ENCODE results near the gene UGT8. TPM values are rescaled to one million over a fixed set of nuclear protein-coding genes. Genes with fewer than 3 reads are reported as not detected.
A peak's percentile ranks its signal among the peaks of the same experiment; 100 is the strongest.

UGT8 gene
- total RNA-seq, 1 experiment from 2014 or later = 15.7 TPM

DNA sequence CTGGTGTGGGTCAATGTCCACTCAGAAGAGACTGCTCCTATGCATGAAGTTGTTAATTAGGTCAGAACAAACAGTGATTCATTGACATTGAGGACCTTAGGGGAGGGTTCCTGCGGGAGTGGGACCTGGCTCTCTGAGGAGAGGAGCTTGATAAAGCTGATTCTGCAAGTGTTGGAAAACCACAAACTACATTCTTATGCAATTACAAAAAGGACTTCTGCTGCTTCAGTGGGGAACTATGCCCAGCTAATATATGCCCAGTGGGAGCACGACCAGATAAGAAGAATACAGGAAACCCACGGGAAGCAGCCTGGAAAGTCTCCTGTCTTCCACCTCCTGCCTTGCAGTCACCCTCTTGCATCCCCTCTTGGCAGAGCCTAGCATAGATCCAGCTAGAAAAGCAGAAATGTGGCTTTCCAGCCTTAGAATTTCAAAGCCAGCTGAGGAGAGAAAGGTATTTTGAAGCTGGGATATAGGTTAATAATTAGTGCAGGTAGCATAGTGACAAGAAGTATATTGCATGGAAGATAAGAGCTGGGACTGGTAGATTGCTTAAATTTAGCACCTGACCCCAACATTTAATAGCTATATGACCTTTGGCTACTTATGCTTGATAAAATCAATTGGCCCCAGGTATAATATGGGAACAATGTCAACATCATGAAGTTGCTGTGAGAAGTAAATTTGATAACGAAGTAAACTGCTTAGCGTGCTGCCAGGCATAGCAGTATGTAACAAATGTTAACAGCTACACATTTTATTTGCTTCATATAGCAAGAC, 34.9 kb upstream of the UGT8 start:
- H3K27ac ChIP-seq (ENCODE audit: insufficient read length, low read depth, low read length) = no peak overlapping the region
- TF ChIP-seq, protein P1, sequence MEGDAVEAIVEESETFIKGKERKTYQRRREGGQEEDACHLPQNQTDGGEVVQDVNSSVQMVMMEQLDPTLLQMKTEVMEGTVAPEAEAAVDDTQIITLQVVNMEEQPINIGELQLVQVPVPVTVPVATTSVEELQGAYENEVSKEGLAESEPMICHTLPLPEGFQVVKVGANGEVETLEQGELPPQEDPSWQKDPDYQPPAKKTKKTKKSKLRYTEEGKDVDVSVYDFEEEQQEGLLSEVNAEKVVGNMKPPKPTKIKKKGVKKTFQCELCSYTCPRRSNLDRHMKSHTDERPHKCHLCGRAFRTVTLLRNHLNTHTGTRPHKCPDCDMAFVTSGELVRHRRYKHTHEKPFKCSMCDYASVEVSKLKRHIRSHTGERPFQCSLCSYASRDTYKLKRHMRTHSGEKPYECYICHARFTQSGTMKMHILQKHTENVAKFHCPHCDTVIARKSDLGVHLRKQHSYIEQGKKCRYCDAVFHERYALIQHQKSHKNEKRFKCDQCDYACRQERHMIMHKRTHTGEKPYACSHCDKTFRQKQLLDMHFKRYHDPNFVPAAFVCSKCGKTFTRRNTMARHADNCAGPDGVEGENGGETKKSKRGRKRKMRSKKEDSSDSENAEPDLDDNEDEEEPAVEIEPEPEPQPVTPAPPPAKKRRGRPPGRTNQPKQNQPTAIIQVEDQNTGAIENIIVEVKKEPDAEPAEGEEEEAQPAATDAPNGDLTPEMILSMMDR (conservative IDR thresholded peaks at IDR 0.05) = no peak

More for the DNA sequence above, 34.9 kb upstream of the UGT8 start:
- H3K79me1 ChIP-seq (ENCODE audit: insufficient read depth, low read depth, low read length, poor library complexity, severe bottlenecking) = no peaks in the 10 kb centered on the region
- H3K14ac ChIP-seq (ENCODE audit: insufficient read depth, low read length) = no peak overlapping the region
- Mint-ChIP-seq H3K27me3 (ENCODE audit: low read depth) (no peaks in the 10 kb centered on the region), H3K36me3 (ENCODE audit: insufficient read depth in 1 of 3, low read depth in 3 of 3) (peaks cover 17 to 22% (median 20%) of the 10 kb centered on the region in 3 experiments), H3K4me1 (peaks cover 29 to 33% of the 10 kb centered on the region in 2 experiments), H3K4me3 (no peak overlapping the region), H3K27ac (peak overlapping the region in 1 of 3 experiments; percentile 73; a peak in 4 of 7 replicates), H3K9me3 (peaks cover 18 to 29% of the 10 kb centered on the region in 2 experiments)
- no peak overlapping the region for H4K91ac ChIP-seq (ENCODE audit: insufficient read length, low read depth, low read length)
- H2BK12ac ChIP-seq (ENCODE audit: insufficient read length, low read depth, low read length) = no peak overlapping the region
- H3K4ac ChIP-seq (ENCODE audit: low read depth, low read length) = no peak overlapping the region
- H4K5ac ChIP-seq (ENCODE audit: insufficient read length, low read depth, low read length) = no peak overlapping the region
- H3K23ac ChIP-seq (ENCODE audit: insufficient read length, low read depth, low read length) = no peak overlapping the region
- DNase-seq = no peak
- WGBS (ENCODE audit: extremely low coverage, insufficient read length, low lambda C conversion rate) = no CpG with 5 or more reads among the region's 5 CpGs
- no peak overlapping the region for H2AFZ ChIP-seq (ENCODE audit: low read length)
- no peak overlapping the region for H3T11ph ChIP-seq (ENCODE audit: low read length)
- H4K8ac ChIP-seq (replicated peaks; ENCODE audit: insufficient read length, low read depth, low read length) = no peak overlapping the region
- H3K9ac ChIP-seq (ENCODE audit: extremely low read depth, insufficient read length, low read length) = no peak overlapping the region
- peaks cover 7% of the 10 kb centered on the region for H3K9me3 ChIP-seq (ENCODE audit: control insufficient read depth, low read depth, low read length)
- peaks cover 5% of the 10 kb centered on the region; the same call in 1 of the 2 replicates for H3K4me1 ChIP-seq (ENCODE audit: insufficient read depth, low read length)
- no peak overlapping the region for H3K18ac ChIP-seq (ENCODE audit: insufficient read length, low read depth, low read length)
- no peak overlapping the region for H3K4me2 ChIP-seq (ENCODE audit: insufficient read depth, insufficient read length, low read length)
- no peak overlapping the region for H2AK5ac ChIP-seq (ENCODE audit: insufficient read length, low read length)
- no peaks in the 10 kb centered on the region for H4K20me1 ChIP-seq (ENCODE audit: control insufficient read depth, insufficient read depth, insufficient read length)
- no peak overlapping the region for H2BK20ac ChIP-seq (ENCODE audit: low read depth, low read length, poor library complexity, severe bottlenecking)
- H3K27me3 ChIP-seq (ENCODE audit: insufficient read depth, low read length) = no peaks in the 10 kb centered on the region
- no peak overlapping the region for H2BK5ac ChIP-seq (ENCODE audit: insufficient read length, low read length)
- H3K79me2 ChIP-seq (ENCODE audit: insufficient read depth, low read length) = no peaks in the 10 kb centered on the region
- H3K23me2 ChIP-seq (ENCODE audit: insufficient read length, low read depth, low read length, poor library complexity, severe bottlenecking) = no peaks in the 10 kb centered on the region
- no peak overlapping the region for H2BK15ac ChIP-seq (ENCODE audit: low read depth, low read length)
- no peak overlapping the region for H3K56ac ChIP-seq (ENCODE audit: insufficient read length, low read depth, low read length)
- H2BK120ac ChIP-seq (ENCODE audit: low read depth, low read length, poor library complexity, severe bottlenecking) = no peak overlapping the region

Measured in H9 (cell line).